LHCN-M2 (cell line): Measurements from ENCODE around the gene RNASEH2A. TPM values are rescaled to one million over a fixed set of nuclear protein-coding genes. Genes with fewer than 3 reads are reported as not detected.
A peak's percentile ranks its signal among the peaks of the same experiment; 100 is the strongest.
"Not testable (repeated sequence)": the region's sequence is repeated elsewhere in the genome, so short reads cannot be mapped to it uniquely, and the experiment has no call there.

Source experiments
- DNase-seq: peaks from one replicate; pipeline ENCODE4 v3.0.0-alpha.2; 2012; ENCODE audit warnings: low read depth
- total RNA-seq: library from RNA; depleted of rRNA; stranded (reverse); fragments of >200 nt; gene quantifications from 2 replicates; pipeline ENCODE4 v1.2.3, GENCODE V29; 2014

The RNASEH2A gene
- total RNA-seq, 1 experiment from 2014 or later = 59.5 TPM

DNA sequence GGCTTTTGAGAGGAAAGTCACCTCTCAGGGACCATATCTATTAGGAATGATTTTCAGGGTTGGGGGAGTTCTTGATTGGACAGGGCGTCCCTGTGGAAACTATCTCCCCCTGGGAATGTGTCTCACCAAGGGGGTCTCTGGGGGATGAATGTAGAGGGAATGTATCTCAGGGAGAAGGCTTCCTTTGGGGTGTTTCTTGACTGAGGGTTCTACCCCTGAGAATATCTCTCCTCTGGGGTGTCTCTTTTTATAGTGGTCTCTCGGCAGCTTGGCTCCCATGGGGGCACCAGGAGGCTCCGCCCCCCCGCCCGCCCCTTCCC is 27.0 kb downstream of the RNASEH2A start:
- no peak for DNase-seq

DNA sequence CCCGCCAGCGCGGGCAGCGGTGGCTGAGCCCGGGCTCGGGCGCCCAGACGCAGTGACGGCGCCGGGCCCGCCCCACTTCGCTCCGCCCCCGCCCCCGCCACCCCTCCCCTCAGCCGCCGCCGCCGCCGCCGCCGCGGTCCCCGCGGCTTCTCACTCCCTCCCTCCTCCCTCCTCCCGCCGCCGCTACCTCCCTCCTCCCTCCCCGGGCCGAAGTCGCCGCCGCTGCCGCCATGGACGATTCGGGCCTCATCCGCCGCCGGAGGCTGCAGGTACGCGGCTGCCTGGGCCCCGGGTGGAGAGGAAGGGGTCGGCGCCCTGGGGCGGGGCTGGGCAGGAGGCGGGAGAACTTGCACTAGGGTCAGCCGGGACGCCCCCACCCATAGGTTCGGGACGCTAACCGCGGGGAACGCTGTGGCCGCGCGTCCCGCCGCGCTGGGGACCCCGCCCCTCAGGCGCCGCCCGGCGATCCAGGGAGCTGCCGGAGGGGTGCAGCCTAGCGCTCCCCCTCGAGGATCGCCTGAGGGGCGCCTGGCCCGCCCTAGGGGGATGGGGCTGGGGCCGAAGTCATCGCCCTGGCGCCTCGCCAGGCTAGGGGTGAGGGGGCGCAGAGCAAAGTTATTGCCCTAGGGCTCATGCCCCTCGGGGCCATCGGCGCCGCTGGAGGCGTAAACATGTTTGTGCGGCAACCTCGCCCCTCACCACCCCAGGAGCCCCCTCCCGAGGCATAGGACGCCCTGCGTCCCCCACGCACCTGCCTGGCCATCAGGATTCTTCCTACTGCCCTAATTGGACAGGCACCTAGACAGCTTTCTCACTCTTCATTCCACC is 27.6 kb downstream of the RNASEH2A start:
- DNase-seq = no peak

DNA sequence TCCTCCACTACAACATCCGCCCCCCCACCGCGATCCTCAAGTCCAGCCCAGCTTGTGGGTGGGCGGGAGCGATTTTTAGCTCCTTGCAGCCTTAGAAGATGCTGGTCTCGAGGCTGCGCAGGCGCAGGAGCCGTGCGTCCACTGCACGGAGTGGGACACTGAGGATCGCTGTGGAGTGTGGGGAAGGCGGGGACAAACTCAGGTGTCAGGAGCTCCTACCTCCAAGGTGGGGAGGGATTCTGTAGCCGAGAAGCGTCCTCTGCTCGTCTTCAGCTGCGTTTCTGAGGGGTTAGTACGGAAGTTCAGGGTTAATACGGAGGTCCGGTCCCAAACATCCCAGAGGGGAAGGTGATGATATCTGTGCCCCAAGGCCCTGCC is 28.2 kb downstream of the RNASEH2A start, which contains the start of gene RTBDN:
Gene RTBDN (minus strand): TSS at position 14 of the 378 bp plus-strand sequence. CDS start 4,600 bp downstream, outside the sequence.
- DNase-seq = no peak

DNA sequence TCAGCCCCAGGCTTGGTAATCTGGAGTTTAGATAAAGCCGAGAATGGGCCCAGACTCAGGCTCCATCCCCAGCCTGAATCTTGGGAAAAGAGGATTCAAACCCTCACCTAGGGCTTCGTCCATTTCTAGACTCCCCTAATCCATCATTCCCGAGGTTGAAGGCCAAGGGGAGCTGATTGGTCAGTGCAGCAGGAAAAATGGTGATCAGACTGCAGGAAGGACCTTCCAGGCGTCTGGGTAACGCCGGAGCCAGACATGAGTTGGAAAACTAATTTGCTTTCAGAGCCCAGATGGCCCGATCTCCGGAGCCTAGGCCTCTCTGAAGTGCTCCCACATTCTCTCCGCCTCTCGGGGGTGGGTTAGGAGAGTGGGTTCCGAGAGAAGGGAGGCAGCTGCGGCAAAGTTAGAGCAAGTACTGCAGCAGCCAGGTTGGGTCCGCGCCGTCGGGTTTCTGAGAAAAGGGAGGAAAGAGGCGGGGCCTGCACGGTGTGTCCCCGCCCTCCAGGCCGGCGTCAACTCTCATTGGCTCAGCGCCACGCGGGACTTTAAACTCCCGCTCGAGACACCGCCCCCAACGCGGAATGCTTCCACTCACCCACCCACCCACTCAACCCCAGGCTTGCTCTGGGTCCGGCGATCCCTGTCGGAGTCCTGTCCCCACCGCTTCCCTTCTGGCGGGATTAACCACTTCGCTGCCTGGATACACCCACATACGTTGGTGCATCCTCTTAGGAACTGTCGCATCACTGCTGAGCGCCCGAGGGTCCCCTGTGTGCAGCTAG is 28.8 kb downstream of the RNASEH2A start:
- DNase-seq = no peak

DNA sequence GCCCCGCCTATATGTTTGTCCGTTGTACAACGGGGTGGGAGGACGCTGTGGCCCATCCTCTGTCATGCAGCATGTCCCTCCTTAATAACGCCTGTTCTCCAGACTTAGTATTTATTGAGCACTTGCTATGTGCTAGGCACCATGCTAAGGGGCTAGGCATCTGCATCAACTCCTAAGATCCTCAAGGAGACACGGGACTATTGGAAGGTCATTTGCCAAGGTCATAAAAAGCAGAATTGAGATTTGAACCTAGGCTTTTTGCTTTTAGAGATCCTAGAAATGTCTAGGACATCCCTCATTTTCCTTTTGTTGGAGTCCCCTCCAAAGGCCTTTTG is 30.1 kb downstream of the RNASEH2A start:
- no peak for DNase-seq

DNA sequence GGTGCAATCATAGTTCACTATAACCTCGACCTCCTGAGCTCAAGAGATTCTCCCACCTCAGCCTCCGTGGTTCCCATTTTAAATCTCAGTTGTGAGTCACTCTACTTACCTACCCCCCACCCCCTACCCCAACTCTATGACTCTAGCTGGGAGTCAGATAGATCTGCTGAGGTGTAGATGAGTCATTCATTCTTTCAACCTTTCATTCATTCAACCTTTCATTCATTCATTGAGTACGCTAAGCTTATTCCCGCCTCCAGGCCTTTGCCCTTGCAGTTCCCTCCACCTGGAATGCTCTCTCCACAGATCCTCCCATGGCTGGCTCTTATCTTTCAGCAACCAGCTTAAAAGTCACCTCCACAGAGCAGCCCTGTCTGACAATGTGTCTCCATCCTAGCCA is 30.8 kb downstream of the RNASEH2A start:
- DNase-seq = no peak

DNA sequence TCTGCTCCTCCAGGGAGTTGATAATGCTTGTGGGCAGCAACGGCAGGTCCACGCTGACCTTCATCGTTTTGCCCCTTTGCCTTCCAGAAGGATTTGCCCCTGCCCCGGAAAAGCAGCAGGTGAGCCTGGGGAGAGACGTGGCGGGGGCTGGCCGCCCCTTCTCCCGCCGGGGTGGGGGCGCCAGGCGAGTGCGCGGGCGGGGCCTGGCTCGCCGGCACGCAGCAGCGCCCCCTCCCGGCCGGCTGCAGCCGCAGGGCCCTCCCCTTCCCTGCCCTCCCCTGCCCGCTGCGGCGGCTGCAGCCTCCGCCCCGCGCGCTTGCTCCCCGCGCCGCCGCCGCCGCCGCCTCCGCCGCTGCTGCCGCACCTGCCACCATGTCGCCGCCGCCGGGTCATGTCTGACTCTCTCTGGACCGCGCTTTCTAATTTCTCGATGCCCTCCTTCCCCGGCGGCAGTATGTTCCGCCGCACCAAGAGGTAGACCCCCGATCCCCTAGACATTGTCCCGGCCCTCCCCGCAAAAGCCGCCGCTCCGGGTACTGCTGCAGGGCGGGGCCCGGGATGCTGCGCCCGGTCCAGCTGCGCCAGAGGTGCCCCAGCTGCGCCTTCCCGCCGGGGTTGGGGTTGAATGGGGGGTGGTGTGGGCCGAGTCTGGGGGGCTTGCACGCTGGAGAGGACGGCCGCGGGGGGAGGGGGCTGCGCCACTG is 31.9 kb downstream of the RNASEH2A start, which contains the start of gene MAST1:
Gene MAST1 (plus strand): TSS at position 334 of the 704 bp plus-strand sequence. CDS start 58 bp downstream, at position 392.
- no peak for DNase-seq

DNA sequence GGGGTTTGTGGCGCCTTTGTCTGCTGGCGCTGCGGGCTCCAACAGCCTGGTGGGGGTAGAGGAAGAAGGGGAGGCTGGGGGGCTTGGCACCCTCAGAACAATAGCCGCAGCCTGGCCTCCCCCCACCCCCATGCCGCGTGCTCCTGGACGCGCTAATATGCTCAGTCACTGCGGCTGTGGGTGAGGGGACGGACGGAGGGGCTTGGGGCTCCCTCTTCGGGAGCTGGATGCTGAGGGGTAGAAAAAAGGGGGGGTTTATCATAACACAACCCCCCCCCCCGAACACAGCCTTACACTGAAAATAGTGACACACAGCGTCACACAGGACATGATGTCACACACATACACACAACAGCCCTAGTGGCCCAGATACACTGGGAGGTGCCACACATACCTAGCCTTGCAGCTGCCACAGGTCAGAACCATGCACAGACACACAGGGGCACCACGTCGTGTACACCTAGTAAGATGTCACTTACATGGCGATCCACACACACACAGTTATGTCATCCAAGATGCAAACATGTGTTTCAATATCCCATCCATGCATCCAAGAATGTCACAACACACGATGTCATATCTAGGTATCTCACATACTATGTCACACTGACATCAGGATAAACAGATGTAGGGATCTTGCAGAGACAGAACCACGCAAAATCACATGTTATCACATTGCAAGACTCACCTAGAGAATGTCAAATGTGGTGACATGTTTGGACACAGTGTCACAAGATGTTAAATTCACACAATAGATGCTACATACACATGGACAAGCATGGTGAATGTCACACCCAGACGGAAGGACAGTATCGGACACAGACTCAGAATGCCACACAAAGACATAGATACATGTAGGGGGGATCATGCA is 32.7 kb downstream of the RNASEH2A start:
- no peak for DNase-seq

DNA sequence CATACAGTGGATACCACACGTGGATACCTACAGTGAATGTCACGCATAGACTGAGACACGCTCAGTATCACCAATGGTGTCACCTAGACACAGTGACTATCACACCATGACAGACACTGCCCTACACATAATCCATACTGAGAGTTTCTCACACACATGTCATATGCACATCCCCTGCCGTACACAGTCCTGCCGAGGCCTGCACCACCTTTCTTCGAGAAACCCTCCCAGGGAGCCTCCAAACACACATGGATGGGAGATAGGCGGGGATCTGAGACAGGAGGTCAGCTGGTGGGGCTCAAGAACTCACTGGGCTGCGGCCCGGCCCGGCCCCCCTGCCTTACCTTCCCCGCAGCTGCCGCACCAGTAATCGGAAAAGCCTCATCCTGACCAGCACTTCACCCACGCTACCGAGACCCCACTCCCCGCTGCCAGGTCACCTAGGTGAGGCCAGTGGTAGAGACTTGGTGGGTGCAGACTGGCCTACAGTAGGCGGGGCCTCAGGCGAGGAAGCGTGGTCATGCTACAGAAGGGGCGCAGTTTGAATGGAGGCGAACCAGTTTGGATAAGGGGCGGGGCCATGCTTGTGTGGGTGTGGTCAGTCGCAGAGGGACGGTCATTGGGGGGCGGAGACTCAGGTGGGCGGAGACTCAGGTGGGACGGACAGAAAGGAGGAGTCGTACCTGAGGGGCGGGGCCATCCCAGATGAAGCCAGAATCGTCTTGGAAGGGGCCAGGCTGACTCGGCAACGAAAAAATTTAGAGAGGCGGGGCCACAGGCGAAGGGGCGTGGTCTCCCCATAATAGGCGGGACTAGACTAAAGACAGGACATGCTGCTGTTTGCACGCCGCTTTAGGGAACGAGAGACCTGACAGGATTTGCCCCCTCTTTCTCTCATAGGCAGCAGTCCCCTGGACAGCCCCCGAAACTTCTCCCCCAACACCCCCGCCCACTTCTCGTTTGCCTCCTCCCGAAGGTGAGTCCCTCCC is 34.0 kb downstream of the RNASEH2A start:
- DNase-seq = peak; percentile 61

DNA sequence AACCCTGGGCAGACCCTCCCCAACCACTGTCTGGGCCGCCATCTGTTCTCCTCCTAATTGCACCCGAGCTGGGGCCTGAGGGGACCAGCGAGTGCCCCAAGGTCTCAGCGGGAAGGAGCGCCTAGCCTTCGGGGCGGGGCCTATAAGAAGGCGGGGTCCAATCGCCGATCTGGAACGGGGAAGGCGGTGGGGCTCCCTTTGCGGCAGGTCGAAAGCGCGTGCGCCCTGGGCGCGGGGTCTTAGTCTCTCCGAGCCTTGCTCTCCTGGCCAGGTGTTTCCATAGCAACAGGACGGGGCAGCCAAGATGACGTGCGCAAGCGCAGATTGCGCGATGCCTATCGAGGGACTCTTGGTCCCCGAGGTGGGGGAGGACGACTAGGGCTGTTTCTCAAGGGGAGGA is 34.7 kb downstream of the RNASEH2A start:
- no peak for DNase-seq

DNA sequence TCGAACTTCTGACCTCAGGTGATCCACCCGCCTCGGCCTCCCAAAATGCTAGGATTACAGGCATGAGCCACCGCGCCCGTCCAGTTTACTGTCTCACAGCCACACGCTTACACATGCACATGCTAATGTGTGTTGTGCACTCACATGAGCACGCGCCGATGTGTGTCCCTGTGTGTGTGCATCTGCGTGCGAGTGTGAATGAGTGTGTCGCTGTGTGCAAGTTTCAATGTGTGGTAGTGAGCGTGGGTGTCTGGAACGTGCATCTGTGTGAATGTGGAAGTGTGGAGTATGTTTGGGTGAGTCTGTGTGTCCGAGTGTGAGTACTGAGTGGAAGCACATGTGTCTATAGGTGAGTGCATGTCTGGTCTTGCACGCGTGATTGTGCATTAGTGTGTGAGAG is 36.1 kb downstream of the RNASEH2A start:
- no peak for DNase-seq

DNA sequence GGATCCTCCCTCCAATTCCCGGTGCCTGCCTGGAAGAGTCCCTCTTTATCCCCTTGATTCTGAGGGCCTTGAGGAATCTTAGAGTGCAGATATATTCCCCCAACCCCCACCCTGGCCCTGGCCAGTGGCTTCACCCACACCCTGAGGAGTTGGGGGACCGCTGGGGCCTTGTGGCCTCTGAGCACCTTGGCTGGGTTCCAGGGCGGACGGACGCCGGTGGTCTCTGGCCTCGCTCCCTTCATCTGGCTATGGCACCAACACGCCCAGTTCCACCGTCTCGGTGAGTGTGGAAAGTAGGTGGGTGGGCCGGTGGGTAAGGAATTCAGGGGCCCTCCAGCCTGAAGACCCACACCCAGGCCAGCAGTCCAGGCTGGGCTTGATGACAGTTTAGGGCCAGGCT is 36.9 kb downstream of the RNASEH2A start:
- no peak for DNase-seq

DNA sequence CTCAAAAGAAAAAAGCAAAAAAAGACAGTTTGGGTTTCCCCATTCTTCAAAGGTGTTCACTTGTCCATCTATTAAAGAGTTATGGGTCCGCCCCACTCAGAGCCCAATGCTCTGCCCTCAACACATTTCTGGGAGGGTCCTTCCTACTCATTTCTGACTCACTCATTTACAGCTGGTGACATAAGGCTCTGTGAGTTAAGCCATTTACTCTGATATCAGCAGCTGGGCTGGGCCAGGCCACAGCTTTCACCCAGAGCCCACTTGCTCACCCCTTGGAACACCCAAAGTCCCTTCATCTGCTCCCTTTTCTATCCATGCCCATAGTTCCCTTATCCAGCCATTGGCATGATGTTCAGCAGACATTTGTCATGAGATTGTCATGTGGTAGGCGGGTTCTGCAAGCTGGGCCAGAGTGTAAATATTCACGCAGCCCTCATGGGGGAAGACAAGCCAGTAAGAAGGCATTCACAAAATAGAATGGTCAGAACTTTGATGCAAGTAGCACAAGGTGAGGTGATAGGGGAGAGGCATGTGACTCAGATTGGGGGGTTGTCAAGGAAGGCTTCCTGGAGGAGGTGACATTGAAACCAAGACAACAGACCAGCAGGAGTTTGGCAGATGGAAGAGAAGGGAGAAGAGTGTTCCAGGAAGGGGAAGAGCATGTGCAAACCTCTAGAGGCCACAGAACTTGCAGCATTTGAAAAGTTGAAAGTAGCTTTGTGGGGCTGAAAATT is 37.8 kb downstream of the RNASEH2A start:
- DNase-seq = no peak

DNA sequence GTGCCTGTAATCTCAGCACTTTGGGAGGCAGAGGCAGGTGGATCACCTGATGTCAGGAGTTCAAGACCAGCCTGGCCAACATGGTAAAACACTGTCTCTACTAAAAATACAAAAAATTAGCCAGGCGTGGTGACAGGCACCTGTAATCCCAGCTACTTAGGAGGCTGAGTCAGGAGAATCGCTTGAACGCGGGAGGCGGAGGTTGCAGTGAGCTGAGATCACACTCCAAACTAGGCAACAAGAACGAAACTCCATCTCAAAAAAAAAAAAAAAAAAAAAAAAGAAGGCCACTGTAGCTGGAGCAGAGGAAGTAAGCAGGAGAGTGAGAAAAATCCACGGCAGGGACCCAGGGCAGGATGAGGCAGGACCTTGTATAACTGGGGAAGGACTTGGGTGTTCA is 40.2 kb downstream of the RNASEH2A start:
- not testable (repeated sequence) for DNase-seq

DNA sequence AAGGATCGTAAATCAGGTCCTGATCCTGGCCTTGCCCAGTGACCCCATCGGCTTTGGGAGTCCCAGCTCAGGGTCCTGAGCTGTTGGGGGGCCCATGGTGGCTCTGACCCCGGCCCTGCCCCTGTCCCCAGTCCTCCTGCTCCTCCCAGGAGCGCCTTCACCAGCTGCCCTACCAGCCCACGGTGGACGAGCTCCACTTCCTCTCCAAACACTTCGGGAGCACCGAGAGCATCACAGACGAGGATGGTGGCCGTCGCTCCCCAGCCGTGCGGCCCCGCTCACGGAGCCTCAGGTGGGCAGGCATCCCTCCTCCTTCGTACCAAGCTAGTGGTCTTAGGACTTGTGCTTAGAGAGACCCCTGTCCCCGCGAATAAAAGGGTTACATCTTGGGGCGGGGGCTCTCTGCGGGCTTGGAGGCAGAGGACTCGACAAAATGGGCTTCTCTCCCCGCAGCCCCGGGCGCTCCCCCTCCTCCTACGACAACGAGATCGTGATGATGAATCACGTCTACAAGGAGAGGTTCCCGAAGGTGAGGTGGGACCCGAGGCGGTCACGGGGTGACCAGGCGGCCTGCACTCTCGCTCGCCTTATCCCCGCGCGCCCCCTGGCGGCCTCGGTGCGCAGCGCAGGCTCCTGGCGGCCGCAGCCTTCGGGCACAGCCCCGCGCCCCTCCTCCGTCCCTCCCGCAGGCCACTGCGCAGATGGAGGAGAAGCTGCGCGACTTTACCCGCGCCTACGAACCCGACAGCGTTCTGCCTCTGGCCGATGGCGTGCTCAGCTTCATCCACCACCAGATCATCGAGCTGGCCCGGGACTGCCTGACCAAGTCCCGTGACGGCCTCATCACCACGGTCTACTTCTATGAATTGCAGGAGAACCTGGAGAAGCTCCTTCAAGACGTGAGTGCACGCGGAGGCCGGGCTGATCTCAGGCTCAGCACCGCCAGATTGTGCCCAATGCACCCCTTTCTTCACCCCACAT is 41.1 kb downstream of the RNASEH2A start:
- DNase-seq = peak; percentile 64

DNA sequence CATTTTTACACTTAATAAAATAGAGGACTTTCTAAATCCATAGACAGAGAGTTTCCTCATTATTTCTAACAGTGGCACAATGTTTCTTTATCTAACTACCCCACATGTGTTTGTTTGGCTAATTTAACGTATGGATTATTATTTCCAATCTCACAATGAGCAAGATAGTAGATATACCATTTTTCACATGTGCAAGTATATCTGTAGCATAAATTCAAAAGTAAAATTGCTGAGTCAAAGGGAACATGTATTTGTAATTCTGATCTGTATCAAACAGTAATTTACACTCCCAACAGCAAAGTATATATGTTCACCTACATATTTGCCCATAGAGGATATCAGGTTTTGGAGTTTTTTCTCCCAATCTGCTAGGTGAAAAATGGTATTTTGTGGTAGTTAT is 50.3 kb downstream of the RNASEH2A start:
- no peak for DNase-seq

DNA sequence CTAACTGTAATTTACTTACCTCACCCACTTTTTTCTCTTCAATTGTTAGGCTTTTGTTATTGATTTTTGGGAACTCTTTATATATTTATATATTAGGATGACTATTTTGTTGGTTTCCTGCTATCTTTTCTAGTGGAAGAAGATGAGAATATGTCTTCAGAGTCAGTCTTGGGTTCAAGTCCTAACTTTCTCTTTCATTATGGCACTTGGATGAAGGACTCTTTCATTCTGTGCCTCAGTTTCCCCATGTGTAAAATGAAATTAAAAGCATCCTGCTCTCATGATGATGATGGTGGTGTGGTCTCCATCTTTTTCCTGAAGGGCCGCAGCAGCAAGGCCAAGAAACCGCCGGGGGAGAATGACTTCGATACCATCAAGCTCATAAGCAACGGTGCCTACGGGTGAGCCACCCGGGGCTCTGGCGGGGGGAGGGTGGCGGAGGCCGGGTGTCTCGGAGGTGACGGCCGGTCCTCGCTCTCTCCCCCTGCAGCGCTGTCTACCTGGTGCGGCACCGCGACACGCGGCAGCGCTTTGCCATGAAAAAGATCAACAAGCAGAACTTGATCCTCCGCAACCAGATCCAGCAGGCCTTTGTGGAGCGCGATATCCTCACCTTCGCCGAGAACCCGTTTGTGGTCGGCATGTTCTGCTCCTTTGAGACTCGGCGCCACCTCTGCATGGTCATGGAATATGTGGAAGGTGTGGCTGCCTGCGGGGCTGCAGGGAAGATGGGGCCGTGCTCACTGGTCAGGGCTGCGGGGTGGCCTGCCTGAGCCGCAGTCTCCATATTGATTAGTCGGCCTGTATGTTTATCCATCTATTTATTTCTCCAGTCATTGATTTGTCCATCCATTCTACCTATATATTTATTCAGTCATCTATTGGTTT is 51.9 kb downstream of the RNASEH2A start:
- no peak for DNase-seq
